Activated T-helper 1 cell treated with Interleukin-2 at 50 U/mL for 16 hours (primary cell): ENCODE measurements around the gene BCL7A.
A peak's percentile ranks its signal among the peaks of the same experiment; 100 is the strongest.

ENCODE experiments used
- DNase-seq: peaks from one replicate; pipeline ENCODE4 v3.0.0-alpha.2; 2020; ENCODE audit warnings: low read depth

The BCL7A gene

GRCh38 chr12:122001466-122002209 lies 20.0 kb upstream of the BCL7A start:
- DNase-seq = no peak

GRCh38 chr12:122003651-122004611 lies 17.8 kb upstream of the BCL7A start:
- no peak for DNase-seq

- no peak for DNase-seq
Observed at GRCh38 chr12:122004633-122005071, 17.0 kb upstream of the BCL7A start.

- DNase-seq = no peak
Observed at GRCh38 chr12:122005252-122005776, 16.4 kb upstream of the BCL7A start.

- no peak for DNase-seq
Observed at GRCh38 chr12:122006186-122006926, 15.3 kb upstream of the BCL7A start.

- DNase-seq = no peak
Observed at GRCh38 chr12:122009741-122010140, 11.9 kb upstream of the BCL7A start.

GRCh38 chr12:122012184-122012583 lies 9.5 kb upstream of the BCL7A start:
- DNase-seq = no peak

GRCh38 chr12:122013136-122013535 lies 8.5 kb upstream of the BCL7A start:
- DNase-seq = no peak

GRCh38 chr12:122013791-122014590 lies 7.7 kb upstream of the BCL7A start:
- DNase-seq = no peak

GRCh38 chr12:122014781-122015180 lies 6.9 kb upstream of the BCL7A start:
- DNase-seq = no peak

- DNase-seq = no peak
Observed at GRCh38 chr12:122018457-122018856, 3.2 kb upstream of the BCL7A start.

GRCh38 chr12:122018937-122019336 lies 2.7 kb upstream of the BCL7A start:
- no peak for DNase-seq

GRCh38 chr12:122020795-122021192 lies 890 bp upstream of the BCL7A start:
- no peak for DNase-seq

GRCh38 chr12:122021193-122021821 lies 377 bp upstream of the BCL7A start:
- DNase-seq = no peak

- DNase-seq = peak; percentile 8
Observed at GRCh38 chr12:122022393-122023338, 982 bp downstream of the BCL7A start.

GRCh38 chr12:122023339-122024131 lies 1.9 kb downstream of the BCL7A start:
- DNase-seq = no peak

- DNase-seq = no peak
Observed at GRCh38 chr12:122024132-122024785, 2.6 kb downstream of the BCL7A start.

- no peak for DNase-seq
Observed at GRCh38 chr12:122026706-122027333, 5.1 kb downstream of the BCL7A start.
